ENCODE results near the gene WNT9A.

- TF ChIP-seq GATA3 (IDR thresholded peaks at IDR 0.05; ENCODE audit: low read depth, low read length), result no peak
- TF ChIP-seq GATA2 (IDR thresholded peaks at IDR 0.05; ENCODE audit: low read depth, low read length), result no peak
These were observed 45.7 kb downstream of the WNT9A start for GRCh38 chr1:227901906-227902640.

Measured in SH-SY5Y (cell line).